Hepatocyte (in vitro differentiated cells): ENCODE measurements around the gene ARHGAP30. TPM values are rescaled to one million over a fixed set of nuclear protein-coding genes. Genes with fewer than 3 reads are reported as not detected.

ENCODE experiments used
- DNase-seq: peaks from one replicate; pipeline ENCODE4 v3.0.0-alpha.2; 2016; ENCODE audit warnings: low spot score
- H2AFZ ChIP-seq: fragments of 200-600 bp; sonication (generic); 2 replicates; pipeline ENCODE4 v1.6.0; 2016; ENCODE audit warnings: antibody characterized with exemption, mild to moderate bottlenecking
- H3K27ac ChIP-seq: fragments of 200-600 bp; sonication (generic); 2 replicates; pipeline ENCODE4 v1.5.1; 2016; ENCODE audit warnings: mild to moderate bottlenecking
- H3K27me3 ChIP-seq: fragments of 200-600 bp; sonication (generic); 2 replicates; pipeline ENCODE4 v1.6.1; 2016
- H3K36me3 ChIP-seq: fragments of 200-600 bp; sonication (generic); replicated peaks from 2 replicates; pipeline ENCODE4 v1.5.1; 2016; ENCODE audit warnings: low read depth; ENCODE audit not compliant: insufficient read depth
- H3K4me1 ChIP-seq: fragments of 200-600 bp; sonication (generic); 2 replicates; pipeline ENCODE4 v1.5.1; 2016; ENCODE audit warnings: mild to moderate bottlenecking, moderate library complexity; ENCODE audit not compliant: insufficient read depth
- H3K4me2 ChIP-seq: fragments of 200-600 bp; sonication (generic); 2 replicates; pipeline ENCODE4 v1.6.0; 2016
- H3K4me3 ChIP-seq: fragments of 200-600 bp; sonication (generic); 2 replicates; pipeline ENCODE4 v1.5.1; 2016; ENCODE audit warnings: mild to moderate bottlenecking
- H3K79me2 ChIP-seq: fragments of 200-600 bp; sonication (generic); 2 replicates; pipeline ENCODE4 v1.6.0; 2017; ENCODE audit warnings: mild to moderate bottlenecking
- H3K9me2 ChIP-seq: fragments of 200-600 bp; sonication (generic); replicated peaks from 2 replicates; pipeline ENCODE4 v1.6.0; 2017; ENCODE audit warnings: mild to moderate bottlenecking; ENCODE audit not compliant: insufficient read depth
- H3K9me3 ChIP-seq: fragments of 200-600 bp; sonication (generic); 2 replicates; pipeline ENCODE4 v1.5.1; 2016; ENCODE audit warnings: low read depth, mild to moderate bottlenecking
- H4K20me1 ChIP-seq: fragments of 200-600 bp; sonication (generic); 2 replicates; pipeline ENCODE4 v1.6.0; 2016; ENCODE audit warnings: mild to moderate bottlenecking; ENCODE audit not compliant: insufficient read depth, poor library complexity, severe bottlenecking
- CTCF ChIP-seq: fragments of 200-600 bp; sonication (generic); IDR thresholded peaks from 2 replicates; pipeline ENCODE4 v1.5.1; 2016; ENCODE audit warnings: antibody characterized with exemption, mild to moderate bottlenecking; ENCODE audit not compliant: poor library complexity
- EZH2 ChIP-seq: fragments of 200-600 bp; sonication (generic); IDR thresholded peaks from 2 replicates; pipeline ENCODE4 v1.6.1; 2016; ENCODE audit warnings: antibody characterized with exemption, mild to moderate bottlenecking, borderline replicate concordance
- EZH2phosphoT487 ChIP-seq: fragments of 200-600 bp; sonication (generic); IDR thresholded peaks from one replicate; pipeline ENCODE4 v1.6.1; 2018; ENCODE audit warnings: antibody characterized with exemption, mild to moderate bottlenecking, low read depth, moderate library complexity; ENCODE audit not compliant: unreplicated experiment, severe bottlenecking
- WGBS: methylation state at CpG from one replicate; pipeline ENCODE4 v1.1.6; 2016; ENCODE audit warnings: low lambda C conversion rate; ENCODE audit errors: missing lambda C conversion rate; 5-methylcytosine and 5-hydroxymethylcytosine counted together
- polyA plus RNA-seq: library from polyadenylated mRNA; unstranded; fragments of >200 nt; fragmentation: Nextera tagmentation; extraction: Ambion mirVana; gene quantifications from 2 replicates; pipeline ENCODE4 v1.2.1, GENCODE V29; 2016
- total RNA-seq: library from RNA; depleted of rRNA; stranded (reverse); fragments of >200 nt; gene quantifications from 2 replicates; pipeline ENCODE4 v1.2.3, GENCODE V29; 2014

ARHGAP30 gene
- total and polyA plus RNA-seq, 2 experiments from 2014 or later, result 0.80 to 1.7 TPM

GRCh38 chr1:161077426-161077825, 7.7 kb upstream of the ARHGAP30 start:
- Histone ChIP-seq H3K4me3 (no peak overlapping the region), H2AFZ (no peak overlapping the region), H4K20me1 (no peaks in the 10 kb centered on the region), H3K79me2 (no peaks in the 10 kb centered on the region), H3K36me3 (no peaks in the 10 kb centered on the region), H3K9me2 (no peaks in the 10 kb centered on the region), H3K9me3 (no peaks in the 10 kb centered on the region), H3K4me1 (peaks cover 3% of the 10 kb centered on the region), H3K4me2 (no peak overlapping the region), H3K27me3 (no peaks in the 10 kb centered on the region), H3K27ac (no peak overlapping the region)
- TF ChIP-seq CTCF (no peak), EZH2phosphoT487 (no peak), EZH2 (no peak)
- no peak for DNase-seq
- WGBS, result 78% methylated on average over 9 of the region's 9 CpGs

GRCh38 chr1:161076410-161076809, 6.7 kb upstream of the ARHGAP30 start:
- Histone ChIP-seq H3K27ac (no peak overlapping the region), H2AFZ (no peak overlapping the region)
- DNase-seq, result no peak

GRCh38 chr1:161074676-161075368, 5.1 kb upstream of the ARHGAP30 start:
- Histone ChIP-seq H4K20me1 (no peaks in the 10 kb centered on the region), H3K4me1 (no peaks in the 10 kb centered on the region), H3K9me2 (no peaks in the 10 kb centered on the region), H3K4me2 (no peak overlapping the region), H3K27ac (no peak overlapping the region), H3K36me3 (no peaks in the 10 kb centered on the region), H3K79me2 (no peaks in the 10 kb centered on the region), H3K4me3 (no peak overlapping the region), H2AFZ (no peak overlapping the region), H3K9me3 (no peaks in the 10 kb centered on the region), H3K27me3 (no peaks in the 10 kb centered on the region)
- WGBS, result 87% methylated on average over 12 of the region's 12 CpGs
- DNase-seq, result peak; percentile 1
- TF ChIP-seq CTCF, result no peak
- TF ChIP-seq EZH2, result no peak
- TF ChIP-seq EZH2phosphoT487, result no peak

More at GRCh38 chr1:161076410-161076809, 6.7 kb upstream of the ARHGAP30 start:
- H3K4me1 ChIP-seq, result no peaks in the 10 kb centered on the region
- H3K9me3 ChIP-seq, result no peaks in the 10 kb centered on the region
- H3K79me2 ChIP-seq, result no peaks in the 10 kb centered on the region
- H3K9me2 ChIP-seq, result no peaks in the 10 kb centered on the region
- H3K36me3 ChIP-seq, result no peaks in the 10 kb centered on the region
- H3K27me3 ChIP-seq, result no peaks in the 10 kb centered on the region
- H3K4me3 ChIP-seq, result no peak overlapping the region
- H4K20me1 ChIP-seq, result no peaks in the 10 kb centered on the region
- H3K4me2 ChIP-seq, result no peak overlapping the region
- no peak for TF ChIP-seq EZH2phosphoT487
- TF ChIP-seq CTCF, result no peak
- TF ChIP-seq EZH2, result no peak
